Cardiac fibroblast (primary cell): ENCODE data around the gene RGS11.

Experiments used
- DNase-seq, 2 donors: peaks; one replicate each; pipeline versions ENCODE4 v3.0.0 to v3.0.0-alpha.2; 2010; ENCODE audit warnings: low read depth in 2 of 2
- H3K4me3 ChIP-seq, 2 donors: replicated peaks in 1 of 2; 1 replicate in 1 of 2; 2 replicates in 1 of 2; pipeline ENCODE4 v1.5.1; 2011; ENCODE audit warnings: low read depth in 2 of 2, low read length in 2 of 2, mild to moderate bottlenecking in 2 of 2, moderate library complexity in 1 of 2
- TF ChIP-seq, protein P1 (sequence below): IDR thresholded peaks from one replicate; pipeline ENCODE4 v1.5.1; 2011; ENCODE audit warnings: low read depth, mild to moderate bottlenecking, low read length, inconsistent platforms

RGS11 gene

DNA sequence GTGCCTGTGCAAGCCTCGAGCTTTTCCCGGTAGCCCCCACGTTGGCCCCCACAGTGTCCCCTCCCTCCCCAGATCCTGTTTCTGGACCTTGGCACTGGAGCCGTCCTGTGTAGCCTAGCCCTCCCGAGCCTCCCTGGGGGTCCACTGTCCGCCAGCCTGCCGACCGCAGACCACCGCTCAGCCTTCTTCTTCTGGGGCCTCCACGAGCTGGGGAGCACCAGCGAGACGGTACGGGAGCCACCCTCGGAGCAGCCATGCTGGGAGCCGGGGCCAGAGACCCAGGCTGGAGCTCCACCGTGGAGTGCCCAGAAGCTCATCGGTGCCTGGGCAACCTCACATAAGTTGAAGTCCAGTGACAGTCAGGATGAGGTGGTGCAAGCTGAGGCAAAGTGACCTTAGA lies 11.8 kb downstream of the RGS11 start:
- H3K4me3 ChIP-seq = no peak overlapping the region
- no peak for DNase-seq
- TF ChIP-seq, protein P1, sequence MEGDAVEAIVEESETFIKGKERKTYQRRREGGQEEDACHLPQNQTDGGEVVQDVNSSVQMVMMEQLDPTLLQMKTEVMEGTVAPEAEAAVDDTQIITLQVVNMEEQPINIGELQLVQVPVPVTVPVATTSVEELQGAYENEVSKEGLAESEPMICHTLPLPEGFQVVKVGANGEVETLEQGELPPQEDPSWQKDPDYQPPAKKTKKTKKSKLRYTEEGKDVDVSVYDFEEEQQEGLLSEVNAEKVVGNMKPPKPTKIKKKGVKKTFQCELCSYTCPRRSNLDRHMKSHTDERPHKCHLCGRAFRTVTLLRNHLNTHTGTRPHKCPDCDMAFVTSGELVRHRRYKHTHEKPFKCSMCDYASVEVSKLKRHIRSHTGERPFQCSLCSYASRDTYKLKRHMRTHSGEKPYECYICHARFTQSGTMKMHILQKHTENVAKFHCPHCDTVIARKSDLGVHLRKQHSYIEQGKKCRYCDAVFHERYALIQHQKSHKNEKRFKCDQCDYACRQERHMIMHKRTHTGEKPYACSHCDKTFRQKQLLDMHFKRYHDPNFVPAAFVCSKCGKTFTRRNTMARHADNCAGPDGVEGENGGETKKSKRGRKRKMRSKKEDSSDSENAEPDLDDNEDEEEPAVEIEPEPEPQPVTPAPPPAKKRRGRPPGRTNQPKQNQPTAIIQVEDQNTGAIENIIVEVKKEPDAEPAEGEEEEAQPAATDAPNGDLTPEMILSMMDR = no peak

DNA sequence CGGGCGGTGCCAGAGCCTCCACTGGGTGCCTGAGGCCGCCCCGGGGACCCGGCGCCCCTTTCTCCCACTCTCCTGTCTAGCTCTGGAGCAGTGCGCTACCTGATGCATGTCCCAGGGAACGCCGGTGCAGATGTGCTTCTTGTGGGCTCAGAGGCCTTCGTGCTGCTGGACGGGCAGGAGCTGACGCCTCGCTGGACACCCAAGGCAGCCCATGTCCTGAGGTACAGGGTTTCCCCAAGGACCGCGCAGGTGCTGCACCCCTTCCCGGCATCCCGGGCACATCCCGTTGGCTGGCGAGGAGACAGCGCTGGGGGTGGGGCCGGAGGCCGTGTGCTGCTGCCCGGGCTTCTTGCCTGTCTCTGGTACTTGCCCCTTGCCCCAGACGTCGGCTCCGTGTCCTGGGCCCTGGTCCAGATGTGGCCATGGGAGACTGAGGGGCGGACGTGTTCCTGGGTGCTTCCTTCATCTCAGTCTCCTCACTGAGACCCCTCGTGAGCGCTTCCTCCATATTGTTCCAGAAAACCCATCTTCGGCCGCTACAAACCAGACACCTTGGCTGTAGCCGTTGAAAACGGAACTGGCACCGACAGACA lies 12.5 kb downstream of the RGS11 start:
- TF ChIP-seq, protein P1 = no peak
- no peak for DNase-seq
- no peak overlapping the region for H3K4me3 ChIP-seq

DNA sequence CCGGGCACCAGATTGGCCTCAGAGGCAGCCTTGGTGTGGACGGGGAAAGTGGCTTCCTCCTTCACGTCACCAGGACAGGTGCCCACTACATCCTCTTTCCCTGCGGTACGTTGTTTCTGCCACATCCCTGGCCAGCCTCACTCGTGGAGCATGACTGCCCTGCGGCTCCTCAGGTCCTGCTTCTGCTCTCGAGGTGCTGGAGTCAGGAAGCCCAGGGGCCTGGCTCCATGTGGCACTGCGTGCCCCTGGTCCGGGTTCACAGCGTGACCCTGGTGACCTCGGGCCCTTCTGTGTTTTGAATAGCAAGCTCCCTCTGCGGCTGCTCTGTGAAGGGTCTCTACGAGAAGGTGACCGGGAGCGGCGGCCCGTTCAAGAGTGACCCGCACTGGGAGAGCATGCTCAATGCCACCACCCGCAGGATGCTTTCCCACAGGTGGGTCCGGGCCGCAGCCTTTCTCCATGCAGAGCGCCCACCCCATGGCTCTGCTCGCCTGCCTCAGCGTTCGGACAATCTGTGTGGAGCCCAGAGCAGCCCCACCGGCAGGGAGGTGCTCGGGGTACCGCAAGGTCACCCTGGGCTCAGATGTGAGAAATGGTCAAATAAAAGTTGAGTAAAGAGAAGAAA lies 13.5 kb downstream of the RGS11 start:
- H3K4me3 ChIP-seq = no peak overlapping the region
- TF ChIP-seq, protein P1 = no peak
- no peak for DNase-seq

DNA sequence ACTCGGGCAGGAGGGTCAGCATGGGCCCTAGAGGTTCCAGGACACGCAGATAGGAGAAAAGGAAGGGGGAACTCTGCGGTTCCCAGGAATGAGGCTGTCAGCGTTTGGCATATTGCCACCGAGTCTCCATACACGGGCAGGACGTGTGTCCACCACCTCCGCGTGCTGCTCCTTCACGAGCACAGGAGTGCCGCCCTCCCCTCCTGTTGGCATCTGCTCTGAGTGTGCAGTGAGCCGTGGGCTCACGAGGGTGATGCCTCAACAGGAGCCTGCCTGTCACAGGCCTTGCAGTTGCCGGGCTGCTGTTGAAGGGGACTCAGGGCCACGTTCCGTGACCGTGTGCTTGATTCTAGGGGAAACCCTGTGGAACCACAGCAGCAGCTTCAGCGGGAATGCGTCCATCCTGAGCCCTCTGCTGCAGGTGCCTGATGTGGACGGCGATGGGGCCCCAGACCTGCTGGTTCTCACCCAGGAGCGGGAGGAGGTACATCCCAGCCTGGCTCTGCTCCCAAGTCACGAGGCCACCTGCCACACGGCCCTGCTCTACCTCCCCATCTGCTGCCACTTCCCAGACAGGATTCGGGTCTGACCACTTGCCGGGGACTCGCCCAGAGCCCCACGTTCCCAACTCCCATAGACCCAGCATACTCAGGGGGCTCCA lies 14.6 kb downstream of the RGS11 start:
- TF ChIP-seq, protein P1 = no peak
- no peak overlapping the region for H3K4me3 ChIP-seq
- DNase-seq = no peak

DNA sequence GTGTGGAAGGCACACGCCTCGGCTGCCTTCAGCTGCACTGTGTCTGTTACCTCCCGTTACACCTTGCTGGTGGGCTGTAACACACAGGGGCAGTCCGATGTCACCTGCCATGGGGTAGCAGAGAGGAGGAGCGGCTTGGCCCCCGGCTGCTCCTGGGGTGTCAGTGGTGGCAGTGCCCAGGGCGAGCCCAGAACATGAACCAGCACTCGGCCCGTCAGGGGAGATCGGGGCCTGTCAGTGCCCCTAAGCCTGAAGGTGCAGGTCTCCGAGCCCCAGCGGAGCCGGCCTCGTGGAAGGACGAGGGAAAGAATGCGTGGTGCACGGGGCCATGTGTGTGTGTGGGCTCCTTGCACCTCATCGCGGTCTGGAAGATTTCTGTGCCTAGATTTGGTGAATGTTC lies 15.4 kb downstream of the RGS11 start:
- no peak for DNase-seq
- no peak overlapping the region for H3K4me3 ChIP-seq
- TF ChIP-seq, protein P1 = no peak

DNA sequence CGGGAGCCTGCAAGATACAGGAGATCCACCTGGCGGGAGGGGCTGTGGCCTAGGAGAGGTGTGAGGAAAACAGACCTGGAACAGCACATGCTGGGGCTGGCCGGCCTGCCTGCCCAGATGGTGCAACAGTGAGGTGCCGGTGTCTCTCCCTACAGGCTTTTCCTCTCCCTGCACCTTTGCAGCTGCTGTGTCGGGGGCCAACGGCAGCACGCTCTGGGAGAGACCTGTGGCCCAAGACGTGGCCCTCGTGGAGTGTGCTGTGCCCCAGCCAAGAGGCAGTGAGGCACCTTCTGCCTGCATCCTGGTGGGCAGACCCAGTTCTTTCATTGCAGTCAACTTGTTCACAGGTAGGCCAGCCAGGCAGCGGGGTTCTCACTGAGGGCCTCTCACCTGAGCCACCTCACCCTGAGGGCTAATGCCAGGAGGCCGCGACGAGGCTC lies 15.9 kb downstream of the RGS11 start:
- DNase-seq = no peak
- TF ChIP-seq, protein P1 = no peak
- no peak overlapping the region for H3K4me3 ChIP-seq
